Epithelial cell of esophagus (primary cell): Measurements from ENCODE around the gene CHRDL1.

Source experiments
- DNase-seq: peaks from one replicate; pipeline ENCODE4 v3.0.0; 2010; ENCODE audit warnings: low read depth
- H3K4me3 ChIP-seq: 2 replicates; pipeline ENCODE4 v1.5.1; 2011; ENCODE audit warnings: mild to moderate bottlenecking, low read length, control low read depth
- CTCF ChIP-seq: IDR thresholded peaks from 2 replicates; pipeline ENCODE4 v1.5.1; 2011; ENCODE audit warnings: low read depth, mild to moderate bottlenecking, low read length, control low read depth, inconsistent platforms; ENCODE audit not compliant: insufficient read depth; ENCODE audit errors: missing control alignments

CHRDL1 gene

GRCh38 chrX:110759785-110760184 lies 35.8 kb downstream of the CHRDL1 start:
- TF ChIP-seq CTCF, result no peak
- no peak overlapping the region for H3K4me3 ChIP-seq
- no peak for DNase-seq

GRCh38 chrX:110758781-110759422 lies 36.7 kb downstream of the CHRDL1 start:
- no peak for TF ChIP-seq CTCF
- H3K4me3 ChIP-seq, result no peak overlapping the region
- DNase-seq, result no peak

GRCh38 chrX:110755611-110756010 lies 40.0 kb downstream of the CHRDL1 start:
- no peak overlapping the region for H3K4me3 ChIP-seq
- no peak for TF ChIP-seq CTCF
- no peak for DNase-seq

- no peak for TF ChIP-seq CTCF
- no peak for DNase-seq
- no peak overlapping the region for H3K4me3 ChIP-seq
Observed at GRCh38 chrX:110755061-110755460, 40.6 kb downstream of the CHRDL1 start.

- no peak for DNase-seq
- TF ChIP-seq CTCF, result no peak
- no peak overlapping the region for H3K4me3 ChIP-seq
Observed at GRCh38 chrX:110750526-110751189, 45.0 kb downstream of the CHRDL1 start.

DNA sequence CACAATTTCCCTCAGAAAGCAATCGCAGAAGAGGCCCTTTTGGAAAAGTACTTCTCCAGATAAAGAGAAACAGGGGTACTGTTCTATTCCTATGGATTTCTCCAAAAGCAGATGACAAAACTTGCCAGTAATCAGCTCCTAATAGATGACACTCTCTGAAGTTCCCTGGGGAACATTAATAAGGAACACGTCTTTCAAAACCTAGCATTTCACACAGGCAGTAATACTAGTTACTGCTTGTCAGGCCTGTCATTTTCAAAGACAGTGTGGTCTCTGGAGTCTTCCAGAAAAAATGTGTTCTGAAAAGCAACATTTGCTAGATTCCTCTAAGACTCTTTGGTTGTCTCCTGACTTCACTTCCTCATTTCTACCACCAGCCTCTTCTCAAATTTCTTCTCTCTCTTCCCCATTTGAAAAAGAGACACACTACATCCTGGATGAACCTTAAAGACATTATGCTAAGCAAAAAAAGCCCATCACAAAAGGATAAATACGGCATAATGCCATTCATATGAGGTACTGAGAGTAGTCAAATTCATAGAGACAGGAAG lies 47.3 kb downstream of the CHRDL1 start:
- DNase-seq, result no peak
- H3K4me3 ChIP-seq, result no peak overlapping the region
- TF ChIP-seq CTCF, result no peak
